OCI-LY3 (cell line): ENCODE results near the gene ZCCHC18.

Source experiments
- H2AFZ ChIP-seq: fragments of 200-600, 300-600 bp; shearing (Covaris generic); 2 replicates; pipeline ENCODE4 v1.6.0; 2014; ENCODE audit warnings: antibody characterized with exemption, low read depth, low read length
- H3K27ac ChIP-seq: fragments of 200-600, 300-600 bp; sonication (generic); 2 replicates; pipeline ENCODE4 v1.5.1; 2014; ENCODE audit warnings: mild to moderate bottlenecking, low read length, moderate library complexity, mixed read lengths
- H3K27me3 ChIP-seq: fragments of 200-600, 300-600 bp; sonication (generic); 2 replicates; pipeline ENCODE4 v1.6.1; 2014; ENCODE audit warnings: low read depth, low read length, mixed read lengths
- H3K36me3 ChIP-seq: fragments of 200-600, 300-600 bp; sonication (generic); replicated peaks from 2 replicates; pipeline ENCODE3; 2014; ENCODE audit warnings: low read depth, low read length, mixed read lengths
- H3K4me1 ChIP-seq: fragments of 300-600, 200-600 bp; sonication (generic); 2 replicates; pipeline ENCODE4 v1.6.1; 2014; ENCODE audit warnings: low read length, mixed read lengths
- H3K4me2 ChIP-seq: fragments of 200-600, 300-600 bp; sonication (generic); 2 replicates; pipeline ENCODE4 v1.6.1; 2014; ENCODE audit warnings: low read length, mixed read lengths
- H3K4me3 ChIP-seq: fragments of 300-600, 200-600 bp; sonication (generic); 2 replicates; pipeline ENCODE4 v1.5.1; 2014; ENCODE audit warnings: antibody characterized with exemption, mild to moderate bottlenecking, low read length, moderate library complexity
- H3K79me2 ChIP-seq: fragments of 300-600, 200-600 bp; shearing (Covaris generic); 2 replicates; pipeline ENCODE4 v1.6.1; 2014; ENCODE audit warnings: mild to moderate bottlenecking, low read length, mixed read lengths
- H3K9ac ChIP-seq: fragments of 300-600, 200-600 bp; shearing (Covaris generic); 2 replicates; pipeline ENCODE4 v1.6.0; 2014; ENCODE audit warnings: mild to moderate bottlenecking, low read length, moderate library complexity
- H3K9me3 ChIP-seq: fragments of 200-600, 300-600 bp; shearing (Covaris generic); 2 replicates; pipeline ENCODE4 v1.6.1; 2014; ENCODE audit warnings: low read length, mixed read lengths; ENCODE audit not compliant: insufficient read depth
- H4K20me1 ChIP-seq: fragments of 200-600, 300-600 bp; sonication (generic); 2 replicates; pipeline ENCODE4 v1.6.1; 2016; ENCODE audit warnings: low read length, mixed read lengths; ENCODE audit not compliant: insufficient read depth
- EZH2phosphoT487 ChIP-seq: fragments of 200-600 bp; shearing (Covaris generic); IDR thresholded peaks from 2 replicates; pipeline ENCODE4 v1.6.1; 2018; ENCODE audit warnings: antibody characterized with exemption, mixed run types, low read depth
- TF ChIP-seq, protein P1 (sequence below): fragments of 200-600, 300-600 bp; sonication (generic); IDR thresholded peaks from 2 replicates; pipeline ENCODE4 v1.5.1; 2014; ENCODE audit warnings: antibody characterized with exemption, low read length, low read depth

The ZCCHC18 gene

DNA sequence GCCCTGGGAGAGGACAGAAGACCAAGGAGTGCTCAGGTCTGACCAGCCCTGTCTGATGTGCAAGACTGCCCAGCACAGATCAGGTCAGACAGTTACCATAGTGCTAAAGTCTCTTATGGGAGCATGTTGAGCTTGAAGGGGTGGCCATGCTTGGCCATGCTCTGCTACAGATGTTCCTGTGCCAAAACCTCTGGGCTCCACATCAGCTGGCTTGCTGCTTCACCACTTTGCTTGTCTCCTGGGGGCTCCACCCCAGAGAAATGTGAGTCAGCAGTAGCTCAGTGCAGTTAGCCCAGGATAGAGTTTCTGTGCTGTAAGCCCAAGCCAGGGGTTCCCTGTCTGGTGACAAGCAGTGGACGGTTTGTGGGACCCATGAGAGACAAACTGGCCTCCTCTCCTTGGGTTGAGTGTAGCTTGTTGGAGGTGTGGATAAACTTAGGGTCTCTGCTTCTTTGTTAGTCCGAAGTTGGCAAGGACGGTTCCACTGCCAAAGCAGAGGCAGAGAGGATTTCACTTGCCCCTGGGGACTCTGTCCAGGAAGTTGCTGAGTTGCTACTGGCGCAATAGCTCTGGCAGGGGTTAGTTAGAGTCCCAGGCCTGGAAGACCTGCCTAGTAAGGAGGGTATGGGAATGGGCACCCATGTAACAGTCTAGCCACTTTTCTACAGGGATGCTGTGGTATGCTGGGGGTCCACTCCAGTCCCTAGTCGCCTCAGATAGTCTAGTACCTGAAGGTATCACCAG lies 27.6 kb upstream of the ZCCHC18 start:
- Histone ChIP-seq H3K27ac (no peak overlapping the region), H3K4me1 (no peaks in the 10 kb centered on the region), H3K36me3 (no peaks in the 10 kb centered on the region), H3K4me2 (no peak overlapping the region), H3K9me3 (no peaks in the 10 kb centered on the region), H3K4me3 (no peak overlapping the region), H3K27me3 (peaks cover 2% of the 10 kb centered on the region; the same call in 1 of the 2 replicates), H4K20me1 (no peaks in the 10 kb centered on the region), H3K79me2 (no peaks in the 10 kb centered on the region), H2AFZ (no peak overlapping the region), H3K9ac (no peak overlapping the region)
- TF ChIP-seq, protein P1, sequence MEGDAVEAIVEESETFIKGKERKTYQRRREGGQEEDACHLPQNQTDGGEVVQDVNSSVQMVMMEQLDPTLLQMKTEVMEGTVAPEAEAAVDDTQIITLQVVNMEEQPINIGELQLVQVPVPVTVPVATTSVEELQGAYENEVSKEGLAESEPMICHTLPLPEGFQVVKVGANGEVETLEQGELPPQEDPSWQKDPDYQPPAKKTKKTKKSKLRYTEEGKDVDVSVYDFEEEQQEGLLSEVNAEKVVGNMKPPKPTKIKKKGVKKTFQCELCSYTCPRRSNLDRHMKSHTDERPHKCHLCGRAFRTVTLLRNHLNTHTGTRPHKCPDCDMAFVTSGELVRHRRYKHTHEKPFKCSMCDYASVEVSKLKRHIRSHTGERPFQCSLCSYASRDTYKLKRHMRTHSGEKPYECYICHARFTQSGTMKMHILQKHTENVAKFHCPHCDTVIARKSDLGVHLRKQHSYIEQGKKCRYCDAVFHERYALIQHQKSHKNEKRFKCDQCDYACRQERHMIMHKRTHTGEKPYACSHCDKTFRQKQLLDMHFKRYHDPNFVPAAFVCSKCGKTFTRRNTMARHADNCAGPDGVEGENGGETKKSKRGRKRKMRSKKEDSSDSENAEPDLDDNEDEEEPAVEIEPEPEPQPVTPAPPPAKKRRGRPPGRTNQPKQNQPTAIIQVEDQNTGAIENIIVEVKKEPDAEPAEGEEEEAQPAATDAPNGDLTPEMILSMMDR: no peak
- no peak for TF ChIP-seq EZH2phosphoT487

DNA sequence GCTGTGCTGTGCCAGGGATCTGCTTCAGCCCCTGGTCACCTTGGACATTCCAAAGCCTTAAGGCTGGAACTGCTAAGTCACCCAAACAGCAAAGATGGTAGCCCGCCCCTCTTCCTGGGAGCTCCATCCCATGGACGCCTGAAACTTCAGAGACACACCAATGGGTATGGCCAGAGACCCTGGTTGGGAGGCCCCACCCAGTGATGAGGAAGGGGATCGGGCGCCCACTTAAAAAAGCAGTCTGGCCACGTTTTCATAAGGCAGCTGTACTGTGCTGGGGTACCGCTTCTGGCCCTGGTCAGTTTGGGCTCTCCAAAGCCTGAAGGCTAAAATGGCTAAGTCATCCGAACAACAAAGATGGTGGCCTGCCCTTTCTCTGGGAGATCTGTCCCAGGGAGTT lies 26.8 kb upstream of the ZCCHC18 start:
- H3K27ac ChIP-seq: no peak overlapping the region

DNA sequence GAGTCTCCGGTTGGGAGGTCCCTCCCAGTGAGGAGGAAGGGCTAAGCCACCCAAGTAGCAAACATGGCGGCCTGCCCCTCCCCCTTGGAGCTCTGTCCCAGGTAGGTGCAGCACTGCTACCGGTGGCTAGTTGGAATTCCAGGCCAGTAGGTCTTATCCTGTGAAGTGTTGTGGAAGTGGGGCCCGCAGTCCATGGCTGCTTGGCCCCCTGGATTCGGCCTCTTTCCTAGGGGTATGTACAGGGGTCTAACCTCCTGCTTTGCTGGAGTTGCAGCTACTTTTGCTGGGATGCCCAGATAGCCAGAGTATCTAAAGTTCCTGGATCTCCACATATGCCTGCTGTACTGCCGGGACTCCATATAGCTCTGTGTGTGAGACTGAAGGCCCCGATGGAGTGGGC lies 26.4 kb upstream of the ZCCHC18 start:
- Histone ChIP-seq H3K4me2 (no peak overlapping the region), H3K27me3 (peaks cover 2% of the 10 kb centered on the region; the same call in 1 of the 2 replicates), H3K4me1 (no peaks in the 10 kb centered on the region), H3K27ac (no peak overlapping the region), H3K9me3 (no peaks in the 10 kb centered on the region), H3K79me2 (no peaks in the 10 kb centered on the region), H3K4me3 (no peak overlapping the region), H3K36me3 (no peaks in the 10 kb centered on the region), H3K9ac (no peak overlapping the region), H4K20me1 (no peaks in the 10 kb centered on the region), H2AFZ (no peak overlapping the region)
- TF ChIP-seq, protein P1: no peak
- no peak for TF ChIP-seq EZH2phosphoT487

More for the DNA sequence above, 26.8 kb upstream of the ZCCHC18 start:
- no peaks in the 10 kb centered on the region for H3K79me2 ChIP-seq
- no peak overlapping the region for H3K9ac ChIP-seq
- no peak for TF ChIP-seq EZH2phosphoT487
- TF ChIP-seq, protein P1: no peak
- H3K36me3 ChIP-seq: no peaks in the 10 kb centered on the region
- H2AFZ ChIP-seq: no peak overlapping the region
- no peaks in the 10 kb centered on the region for H3K4me1 ChIP-seq
- H3K27me3 ChIP-seq: peaks cover 2% of the 10 kb centered on the region; the same call in 1 of the 2 replicates
- no peaks in the 10 kb centered on the region for H4K20me1 ChIP-seq
- no peak overlapping the region for H3K4me2 ChIP-seq
- no peaks in the 10 kb centered on the region for H3K9me3 ChIP-seq
- H3K4me3 ChIP-seq: no peak overlapping the region

DNA sequence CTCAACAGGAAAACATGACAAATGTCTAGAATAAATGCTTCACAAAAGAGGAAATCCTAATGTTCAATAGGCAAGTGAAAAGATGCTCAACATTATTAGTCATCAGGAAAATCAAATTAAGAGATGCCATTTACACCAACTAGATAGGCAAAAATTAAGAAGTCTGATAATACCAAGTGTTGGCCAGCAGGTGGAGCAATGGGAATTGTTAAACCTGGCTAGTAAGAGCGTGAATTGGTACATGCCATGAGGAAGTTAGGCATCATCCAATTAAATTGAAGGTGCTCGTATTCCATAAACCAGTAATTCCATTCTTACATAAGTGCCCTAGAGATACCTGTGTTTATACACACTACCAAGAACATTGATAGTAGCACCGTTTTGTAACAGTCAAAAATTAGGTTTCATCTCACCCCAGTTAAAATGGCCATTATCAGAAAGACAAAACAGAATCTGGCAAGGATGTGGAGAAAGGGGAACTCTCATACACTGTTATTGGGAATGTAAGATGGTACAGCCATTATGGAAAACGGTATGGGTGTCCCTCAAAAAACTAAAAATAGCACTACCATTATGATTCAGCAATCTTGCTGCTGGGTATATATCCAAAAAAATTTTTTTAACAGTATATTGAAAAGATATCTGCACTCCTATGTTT lies 14.0 kb upstream of the ZCCHC18 start:
- Histone ChIP-seq H3K27ac (no peak overlapping the region), H3K79me2 (no peaks in the 10 kb centered on the region), H3K9ac (no peak overlapping the region), H3K4me1 (no peaks in the 10 kb centered on the region), H3K4me2 (peak overlapping the region; percentile 68), H3K4me3 (peak overlapping the region; percentile 69), H3K27me3 (no peaks in the 10 kb centered on the region), H3K9me3 (no peaks in the 10 kb centered on the region), H4K20me1 (no peaks in the 10 kb centered on the region), H2AFZ (peak overlapping the region; percentile 47; the same call in 1 of the 2 replicates), H3K36me3 (no peaks in the 10 kb centered on the region)
- no peak for TF ChIP-seq EZH2phosphoT487
- TF ChIP-seq, protein P1: peak; percentile 66
